ENCODE measurements around the gene ZNF423. TPM values are rescaled to one million over a fixed set of nuclear protein-coding genes. Genes with fewer than 3 reads are reported as not detected.

ZNF423 gene
- total RNA-seq, 2 experiments from 2014 or later, result not detected

GRCh38 chr16:49454426-49455180 is 401.3 kb downstream of the ZNF423 start:
- Mint-ChIP-seq H3K4me1 (ENCODE audit: low read depth) (no peaks in the 10 kb centered on the region), H3K36me3 (ENCODE audit: low read depth) (no peaks in the 10 kb centered on the region), H3K4me3 (no peak overlapping the region), H3K27ac (no peak overlapping the region), H3K27me3 (ENCODE audit: low read depth) (peaks cover 7% of the 10 kb centered on the region), H3K9me3 (ENCODE audit: insufficient read depth) (no peaks in the 10 kb centered on the region)
- no peak for DNase-seq
- ChIA-PET POLR2A (interaction anchor here (1.0 kb wide), 1 partner anchor 8 kb away, joined by 3 read pairs; no protein-coding TSS in a partner anchor), CTCF (no interaction called here)
- no peak for ATAC-seq

- POLR2A ChIA-PET, result interaction anchor here (1.0 kb wide), 1 partner anchor 9 kb away, joined by 3 read pairs; no protein-coding TSS in a partner anchor
- Mint-ChIP-seq H3K27ac (no peak overlapping the region), H3K9me3 (ENCODE audit: insufficient read depth) (no peaks in the 10 kb centered on the region), H3K27me3 (ENCODE audit: low read depth) (peaks cover 7% of the 10 kb centered on the region), H3K4me3 (no peak overlapping the region), H3K36me3 (ENCODE audit: low read depth) (no peaks in the 10 kb centered on the region), H3K4me1 (ENCODE audit: low read depth) (no peaks in the 10 kb centered on the region)
- ATAC-seq (no peak), DNase-seq (no peak)
- CTCF ChIA-PET, result no interaction called here
Observed at GRCh38 chr16:49453983-49454382, 401.9 kb downstream of the ZNF423 start.

DNA sequence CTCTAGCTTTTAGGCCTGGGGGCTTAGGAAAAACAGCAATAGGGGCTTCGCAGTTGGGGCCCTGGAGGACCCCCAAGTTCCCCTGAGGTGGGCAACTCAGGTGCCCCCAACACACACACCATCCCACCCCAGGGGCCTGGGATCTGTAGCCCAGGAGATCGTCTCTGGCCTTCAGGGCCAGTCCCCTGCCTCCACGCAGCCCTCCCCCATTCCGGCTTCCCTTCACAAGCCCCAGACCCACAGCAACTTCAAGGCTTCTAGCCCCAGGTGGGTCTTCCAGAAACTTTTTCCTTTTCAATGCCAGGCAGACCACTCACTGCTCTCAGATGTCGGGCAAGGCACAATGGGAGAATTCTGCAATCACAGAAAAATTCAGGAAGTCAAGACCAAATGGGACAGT is 402.9 kb downstream of the ZNF423 start:
- Mint-ChIP-seq H3K36me3 (ENCODE audit: low read depth) (no peaks in the 10 kb centered on the region), H3K27me3 (ENCODE audit: low read depth) (peaks cover 7% of the 10 kb centered on the region), H3K27ac (no peak overlapping the region), H3K4me3 (no peak overlapping the region), H3K4me1 (ENCODE audit: low read depth) (no peaks in the 10 kb centered on the region), H3K9me3 (ENCODE audit: insufficient read depth) (no peaks in the 10 kb centered on the region)
- ATAC-seq (no peak), DNase-seq (no peak)
- POLR2A ChIA-PET, result no interaction called here
- CTCF ChIA-PET, result interaction anchor here (1.7 kb wide), 1 partner anchor 11 kb away, joined by 4 read pairs; no protein-coding TSS in a partner anchor

- Mint-ChIP-seq H3K36me3 (ENCODE audit: low read depth) (no peaks in the 10 kb centered on the region), H3K4me3 (no peak overlapping the region), H3K27ac (no peak overlapping the region), H3K27me3 (ENCODE audit: low read depth) (peaks cover 7% of the 10 kb centered on the region), H3K9me3 (ENCODE audit: insufficient read depth) (no peaks in the 10 kb centered on the region), H3K4me1 (ENCODE audit: low read depth) (no peaks in the 10 kb centered on the region)
- ChIA-PET CTCF (interaction anchor here (1.7 kb wide), 1 partner anchor 10 kb away, joined by 4 read pairs; no protein-coding TSS in a partner anchor), POLR2A (no interaction called here)
- DNase-seq (no peak), ATAC-seq (no peak)
Observed at GRCh38 chr16:49452578-49452977, 403.3 kb downstream of the ZNF423 start.

DNA sequence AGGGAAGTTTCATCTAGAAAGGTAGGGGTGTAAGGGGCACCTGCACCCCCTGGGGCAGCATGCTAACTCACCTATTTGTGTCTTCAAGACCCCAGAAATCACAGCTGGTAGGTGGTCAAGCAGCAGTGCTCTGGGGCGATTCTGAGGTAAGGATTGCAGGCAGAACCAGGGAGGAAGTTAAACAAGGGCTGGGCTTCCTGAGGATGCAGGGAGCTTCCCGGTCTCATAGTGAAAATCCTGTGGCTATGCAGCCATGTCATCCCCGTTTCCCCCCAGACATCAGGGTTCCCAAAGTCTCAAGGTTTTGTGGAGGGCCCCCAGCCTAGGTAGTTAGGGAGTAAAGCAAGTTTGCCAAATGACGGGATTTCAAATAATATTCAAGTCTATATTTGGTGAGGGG is 403.8 kb downstream of the ZNF423 start:
- CTCF ChIA-PET, result interaction anchor here (1.7 kb wide), 1 partner anchor 10 kb away, joined by 4 read pairs; no protein-coding TSS in a partner anchor
- ATAC-seq (no peak), DNase-seq (no peak)
- Mint-ChIP-seq H3K4me3 (no peak overlapping the region), H3K9me3 (ENCODE audit: insufficient read depth) (no peaks in the 10 kb centered on the region), H3K4me1 (ENCODE audit: low read depth) (no peaks in the 10 kb centered on the region), H3K36me3 (ENCODE audit: low read depth) (no peaks in the 10 kb centered on the region), H3K27ac (no peak overlapping the region), H3K27me3 (ENCODE audit: low read depth) (peaks cover 10% of the 10 kb centered on the region)
- POLR2A ChIA-PET, result no interaction called here

DNA sequence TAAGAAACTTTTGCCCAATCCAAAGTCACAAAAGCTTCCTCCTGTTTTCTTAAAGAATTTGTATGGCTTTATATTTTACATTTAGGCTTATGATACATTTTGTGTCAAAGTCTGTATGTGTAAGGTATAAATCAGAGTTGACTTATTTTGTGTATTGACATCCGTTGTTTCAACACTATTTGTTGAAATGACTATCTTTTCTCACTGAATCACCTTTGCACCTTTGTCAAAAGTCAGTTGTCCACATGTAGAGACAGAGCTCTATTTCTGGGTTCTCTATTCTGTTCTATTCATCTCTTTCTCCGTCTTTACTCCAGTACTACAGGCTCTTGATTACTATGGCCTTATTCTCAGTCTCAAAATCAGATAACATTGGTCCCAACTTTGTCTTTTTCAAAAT is 409.1 kb downstream of the ZNF423 start:
- CTCF ChIA-PET, result no interaction called here

GRCh38 chr16:49443576-49443975 is 412.3 kb downstream of the ZNF423 start:
- ChIA-PET POLR2A (no interaction called here), CTCF (interaction anchor here (1.8 to 2.6 kb wide), 2 partner anchors 19 to 149 kb away, joined by 6 to 11 read pairs; no protein-coding TSS in a partner anchor)
- Mint-ChIP-seq H3K9me3 (ENCODE audit: insufficient read depth) (no peaks in the 10 kb centered on the region), H3K4me3 (no peak overlapping the region), H3K4me1 (ENCODE audit: low read depth) (peaks cover 31% of the 10 kb centered on the region), H3K27ac (no peak overlapping the region), H3K36me3 (ENCODE audit: low read depth) (no peaks in the 10 kb centered on the region), H3K27me3 (ENCODE audit: low read depth) (peaks cover 3% of the 10 kb centered on the region)
- ATAC-seq (no peak), DNase-seq (no peak)

More for the DNA sequence above, 409.1 kb downstream of the ZNF423 start:
- no peaks in the 10 kb centered on the region for H3K9me3 Mint-ChIP-seq (ENCODE audit: insufficient read depth)
- H3K27me3 Mint-ChIP-seq (ENCODE audit: low read depth), result peaks cover 10% of the 10 kb centered on the region
- no peak overlapping the region for H3K27ac Mint-ChIP-seq
- H3K36me3 Mint-ChIP-seq (ENCODE audit: low read depth), result no peaks in the 10 kb centered on the region
- H3K4me1 Mint-ChIP-seq (ENCODE audit: low read depth), result peaks cover 14% of the 10 kb centered on the region
- ATAC-seq (no peak), DNase-seq (no peak)
- H3K4me3 Mint-ChIP-seq, result no peak overlapping the region
- POLR2A ChIA-PET, result no interaction called here

DNA sequence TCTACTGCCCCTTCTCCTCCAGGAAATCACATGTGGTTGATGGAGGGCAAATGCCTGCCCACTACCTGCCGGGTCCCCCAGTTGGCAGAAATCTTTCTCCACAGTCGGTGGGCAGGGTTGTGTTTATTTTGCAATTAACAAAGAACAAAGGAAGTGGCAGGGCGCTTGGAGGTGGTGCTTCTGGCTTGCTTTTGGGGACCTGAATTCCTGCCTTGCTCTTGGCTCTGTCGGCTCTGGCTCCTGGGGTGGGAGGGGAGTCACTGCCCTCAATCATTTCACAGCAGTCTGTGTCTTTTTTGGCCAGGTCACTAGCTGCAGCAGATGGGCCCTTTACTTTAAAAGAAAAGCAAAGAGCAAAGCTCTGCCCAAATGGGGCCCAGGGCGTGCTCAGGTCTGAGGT is 413.1 kb downstream of the ZNF423 start:
- ATAC-seq (no peak), DNase-seq (no peak)
- peak overlapping the region; percentile 76 for H3K27ac Mint-ChIP-seq
- H3K27me3 Mint-ChIP-seq (ENCODE audit: low read depth), result peaks cover 3% of the 10 kb centered on the region
- H3K4me1 Mint-ChIP-seq (ENCODE audit: low read depth), result peaks cover 31% of the 10 kb centered on the region
- no peak overlapping the region for H3K4me3 Mint-ChIP-seq
- no peaks in the 10 kb centered on the region for H3K9me3 Mint-ChIP-seq (ENCODE audit: insufficient read depth)
- ChIA-PET CTCF (interaction anchor here (1.1 to 2.6 kb wide), 4 partner anchors 9 to 150 kb away, joined by 3 to 11 read pairs (median 5); no protein-coding TSS in a partner anchor), POLR2A (interaction anchor here (0.6 kb wide), 1 partner anchor 137 kb away, joined by 3 read pairs; no protein-coding TSS in a partner anchor)
- no peaks in the 10 kb centered on the region for H3K36me3 Mint-ChIP-seq (ENCODE audit: low read depth)

DNA sequence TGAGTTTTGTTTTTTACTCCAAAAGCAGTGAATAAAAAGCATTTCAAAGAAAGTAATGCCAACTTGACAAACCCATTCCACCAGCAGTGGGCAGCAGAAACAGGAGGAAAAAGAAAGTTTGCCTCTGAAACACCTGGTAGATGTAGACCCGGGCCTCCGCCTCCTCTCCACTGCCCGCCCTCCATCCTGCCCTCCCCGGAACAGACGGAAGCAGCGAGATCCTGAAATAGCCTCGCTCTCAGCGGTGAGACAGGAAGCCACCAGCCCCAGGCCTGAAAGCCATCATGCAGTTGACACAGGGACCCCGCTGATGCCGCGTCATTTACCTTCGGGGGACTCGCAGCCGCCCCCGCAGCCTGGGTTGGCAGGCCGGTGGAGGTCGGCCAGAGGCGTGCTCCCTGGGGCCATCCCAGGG is 414.5 kb downstream of the ZNF423 start:
- H3K4me1 Mint-ChIP-seq (ENCODE audit: low read depth), result peaks cover 31% of the 10 kb centered on the region
- peak; percentile 100 for ATAC-seq
- H3K9me3 Mint-ChIP-seq (ENCODE audit: insufficient read depth), result no peaks in the 10 kb centered on the region
- H3K27me3 Mint-ChIP-seq (ENCODE audit: low read depth), result no peaks in the 10 kb centered on the region
- H3K27ac Mint-ChIP-seq, result peak overlapping the region; percentile 82
- CTCF ChIA-PET, result interaction anchor here (0.9 to 1.5 kb wide), 4 partner anchors 9 to 151 kb away, joined by 3 to 4 read pairs (median 4); no protein-coding TSS in a partner anchor
- DNase-seq, result peak; percentile 91
- H3K36me3 Mint-ChIP-seq (ENCODE audit: low read depth), result no peaks in the 10 kb centered on the region
- peak overlapping the region; percentile 52 for H3K4me3 Mint-ChIP-seq
- POLR2A ChIA-PET, result no interaction called here

DNA sequence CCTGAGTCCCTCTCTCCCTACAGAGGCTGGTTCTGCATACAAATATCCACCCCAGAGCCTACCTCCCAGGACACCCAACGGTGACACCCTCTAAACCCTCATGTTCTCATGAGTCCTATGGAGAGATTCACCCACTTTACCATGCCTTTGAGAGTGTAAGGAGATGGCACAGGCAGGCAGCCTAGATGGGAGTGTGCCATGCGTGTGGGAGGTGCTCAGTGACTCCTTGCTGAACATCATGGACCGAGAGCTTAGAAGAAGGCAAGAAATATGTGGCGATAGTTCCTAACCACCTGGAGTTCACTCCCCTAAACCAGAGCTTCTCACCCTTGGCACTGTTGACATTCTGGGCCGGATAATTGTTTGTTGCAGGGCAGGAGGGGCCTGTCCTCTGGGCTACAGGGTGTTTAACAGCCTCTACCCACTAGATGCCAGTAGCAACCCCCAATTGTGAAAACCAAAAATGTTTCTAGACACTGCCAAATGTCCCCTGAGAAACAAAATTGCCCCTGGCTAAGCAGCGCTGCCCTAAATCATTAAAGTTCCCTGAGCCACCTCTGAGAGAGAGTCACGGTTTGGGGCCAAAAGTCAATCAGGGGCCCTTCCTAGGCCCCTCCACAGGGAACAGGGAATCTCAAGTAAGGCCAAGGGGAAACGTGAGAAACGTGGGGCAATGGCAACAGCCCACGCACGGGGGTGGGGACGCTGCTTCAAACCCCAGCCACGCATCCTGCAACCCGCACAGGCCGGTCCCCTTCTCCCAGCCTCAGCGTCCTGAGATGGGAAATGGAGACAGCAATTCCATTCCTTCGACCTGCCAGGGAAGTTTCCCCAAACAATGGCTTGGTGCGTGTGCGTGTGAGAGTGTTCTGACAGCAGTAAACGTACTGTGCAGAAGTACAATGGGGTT is 415.5 kb downstream of the ZNF423 start:
- Mint-ChIP-seq H3K9me3 (ENCODE audit: insufficient read depth) (no peaks in the 10 kb centered on the region), H3K4me1 (ENCODE audit: low read depth) (peaks cover 31% of the 10 kb centered on the region), H3K36me3 (ENCODE audit: low read depth) (no peaks in the 10 kb centered on the region), H3K4me3 (no peak overlapping the region), H3K27me3 (ENCODE audit: low read depth) (no peaks in the 10 kb centered on the region), H3K27ac (peak overlapping the region; percentile 82)
- DNase-seq (no peak), ATAC-seq (no peak)
- CTCF ChIA-PET, result interaction anchor here (0.6 to 3.0 kb wide), 5 partner anchors 10 to 153 kb away, joined by 3 to 11 read pairs (median 3); no protein-coding TSS in a partner anchor
- POLR2A ChIA-PET, result no interaction called here

GRCh38 chr16:49439676-49440075 is 416.2 kb downstream of the ZNF423 start:
- peaks cover 31% of the 10 kb centered on the region for H3K4me1 Mint-ChIP-seq (ENCODE audit: low read depth)
- H3K27ac Mint-ChIP-seq, result peak overlapping the region; percentile 7
- ChIA-PET POLR2A (no interaction called here), CTCF (interaction anchor here (0.6 to 3.0 kb wide), 2 partner anchors 31 to 154 kb away, joined by 3 to 11 read pairs; no protein-coding TSS in a partner anchor)
- no peaks in the 10 kb centered on the region for H3K36me3 Mint-ChIP-seq (ENCODE audit: low read depth)
- H3K4me3 Mint-ChIP-seq, result no peak overlapping the region
- ATAC-seq, result no peak
- no peaks in the 10 kb centered on the region for H3K9me3 Mint-ChIP-seq (ENCODE audit: insufficient read depth)
- no peaks in the 10 kb centered on the region for H3K27me3 Mint-ChIP-seq (ENCODE audit: low read depth)
- no peak for DNase-seq

All from activated CD8-positive, alpha-beta T cell treated with anti-CD3 and anti-CD28 coated beads, Interleukin-2, amount 10 ng/mL, durations not matched to agents 7 days and 5 days (primary cell).